ENCODE results near the gene HSPBP1.
A peak's percentile ranks its signal among the peaks of the same experiment; 100 is the strongest.

Gene HSPBP1

GRCh38 chr19:55301459-55302317 is 21.8 kb upstream of the HSPBP1 start:
- peak overlapping the region; percentile 56; the same call in 1 of the 2 replicates for H3K4me2 ChIP-seq
- H3K9ac ChIP-seq = peak overlapping the region; percentile 41
- no peak overlapping the region for H3K27ac ChIP-seq
- peak; percentile 97 for TF ChIP-seq CTCF (conservative IDR thresholded peaks at IDR 0.05; ENCODE audit: low read depth, low read length)
- H3K4me1 ChIP-seq (ENCODE audit: low read depth, poor library complexity, severe bottlenecking) = peaks cover 11% of the 10 kb centered on the region
- H2AFZ ChIP-seq (ENCODE audit: low read depth) = peak overlapping the region; percentile 68
- H4K20me1 ChIP-seq (ENCODE audit: insufficient read depth) = no peaks in the 10 kb centered on the region
- no peaks in the 10 kb centered on the region for H3K36me3 ChIP-seq (ENCODE audit: insufficient read depth)
- H3K27me3 ChIP-seq (ENCODE audit: insufficient read depth, low read depth) = no peaks in the 10 kb centered on the region
- H3K4me3 ChIP-seq (IDR thresholded peaks at IDR 0.05; ENCODE audit: insufficient read depth, low read depth, low read length) = no peak overlapping the region
- no peaks in the 10 kb centered on the region for H3K79me2 ChIP-seq (ENCODE audit: insufficient read depth, low read depth)

- Histone ChIP-seq H3K36me3 (ENCODE audit: insufficient read depth) (no peaks in the 10 kb centered on the region), H3K79me2 (ENCODE audit: insufficient read depth, low read depth) (no peaks in the 10 kb centered on the region), H4K20me1 (ENCODE audit: insufficient read depth) (no peaks in the 10 kb centered on the region), H3K27ac (no peak overlapping the region), H3K4me1 (ENCODE audit: low read depth, poor library complexity, severe bottlenecking) (peaks cover 11% of the 10 kb centered on the region), H3K4me3 (IDR thresholded peaks at IDR 0.05; ENCODE audit: insufficient read depth, low read depth, low read length) (no peak overlapping the region), H3K9ac (no peak overlapping the region; the same call in 1 of the 2 replicates), H3K4me2 (peak overlapping the region; percentile 56; the same call in 1 of the 2 replicates), H2AFZ (ENCODE audit: low read depth) (peak overlapping the region; percentile 68; the same call in 1 of the 2 replicates), H3K27me3 (ENCODE audit: insufficient read depth, low read depth) (no peaks in the 10 kb centered on the region)
- TF ChIP-seq CTCF (conservative IDR thresholded peaks at IDR 0.05; ENCODE audit: low read depth, low read length) = no peak
Observed at GRCh38 chr19:55300886-55301458, 21.1 kb upstream of the HSPBP1 start.

- no peaks in the 10 kb centered on the region for H4K20me1 ChIP-seq (ENCODE audit: insufficient read depth)
- H3K27me3 ChIP-seq (ENCODE audit: insufficient read depth, low read depth) = no peaks in the 10 kb centered on the region
- H3K79me2 ChIP-seq (ENCODE audit: insufficient read depth, low read depth) = no peaks in the 10 kb centered on the region
- no peak overlapping the region for H3K27ac ChIP-seq
- no peak overlapping the region for H3K4me3 ChIP-seq (IDR thresholded peaks at IDR 0.05; ENCODE audit: insufficient read depth, low read depth, low read length)
- H3K36me3 ChIP-seq (ENCODE audit: insufficient read depth) = no peaks in the 10 kb centered on the region
- TF ChIP-seq CTCF (conservative IDR thresholded peaks at IDR 0.05; ENCODE audit: low read depth, low read length) = no peak
- H3K9ac ChIP-seq = no peak overlapping the region
- peaks cover 11% of the 10 kb centered on the region for H3K4me1 ChIP-seq (ENCODE audit: low read depth, poor library complexity, severe bottlenecking)
- H3K4me2 ChIP-seq = no peak overlapping the region
- no peak overlapping the region for H2AFZ ChIP-seq (ENCODE audit: low read depth)
Observed at GRCh38 chr19:55299991-55300390, 20.1 kb upstream of the HSPBP1 start.

- Histone ChIP-seq H3K27me3 (ENCODE audit: insufficient read depth, low read depth) (no peaks in the 10 kb centered on the region), H4K20me1 (ENCODE audit: insufficient read depth) (no peaks in the 10 kb centered on the region), H3K4me3 (IDR thresholded peaks at IDR 0.05; ENCODE audit: insufficient read depth, low read depth, low read length) (no peak overlapping the region), H3K27ac (no peak overlapping the region), H3K4me2 (no peak overlapping the region), H2AFZ (ENCODE audit: low read depth) (no peak overlapping the region), H3K36me3 (ENCODE audit: insufficient read depth) (no peaks in the 10 kb centered on the region), H3K9ac (no peak overlapping the region), H3K79me2 (ENCODE audit: insufficient read depth, low read depth) (no peaks in the 10 kb centered on the region), H3K4me1 (ENCODE audit: low read depth, poor library complexity, severe bottlenecking) (peaks cover 11% of the 10 kb centered on the region)
- no peak for TF ChIP-seq CTCF (conservative IDR thresholded peaks at IDR 0.05; ENCODE audit: low read depth, low read length)
Observed at GRCh38 chr19:55297267-55297666, 17.4 kb upstream of the HSPBP1 start.

All from KMS-11 (cell line).